GM13977 (cell line): ENCODE results near the gene CEMIP.

Experiments
- DNase-seq: peaks from one replicate; pipeline ENCODE4 v3.0.0; 2012; ENCODE audit warnings: low spot score
- CTCF ChIP-seq: IDR thresholded peaks from 2 replicates; pipeline ENCODE4 v1.5.1; 2012; ENCODE audit warnings: mild to moderate bottlenecking, control low read depth; ENCODE audit not compliant: insufficient read depth; ENCODE audit errors: extremely low read depth, missing control alignments
- in situ Hi-C: fragments of 300-500 bp; cut with MboI; formaldehyde crosslinking; loops from one replicate; pipeline ENCODE4 v1.12.0; 2022; ENCODE audit warnings: low sequenced_read_pairs, low pct_unique_long_range_greater_than_20kb, mixed read lengths, inconsistent platforms; ENCODE audit not compliant: unreplicated experiment

The CEMIP gene

GRCh38 chr15:80912673-80913072 lies 133.5 kb downstream of the CEMIP start:
- TF ChIP-seq CTCF: no peak
- no peak for DNase-seq
- in situ Hi-C loops: no loop called here

GRCh38 chr15:80913541-80913940 lies 134.4 kb downstream of the CEMIP start:
- no peak for TF ChIP-seq CTCF
- no peak for DNase-seq
- in situ Hi-C loops: no loop called here

GRCh38 chr15:80915472-80915871 lies 136.3 kb downstream of the CEMIP start:
- no peak for DNase-seq
- in situ Hi-C loops: no loop called here
- TF ChIP-seq CTCF: no peak

- no peak for TF ChIP-seq CTCF
- no peak for DNase-seq
- in situ Hi-C loops: no loop called here
Observed at GRCh38 chr15:80916056-80916455, 136.9 kb downstream of the CEMIP start.

GRCh38 chr15:80918196-80918783 lies 139.1 kb downstream of the CEMIP start:
- no peak for DNase-seq
- in situ Hi-C loops: no loop called here
- no peak for TF ChIP-seq CTCF

- peak; percentile 43 for DNase-seq
- in situ Hi-C loops: no loop called here
- TF ChIP-seq CTCF: no peak
Observed at GRCh38 chr15:80920271-80920699, 141.1 kb downstream of the CEMIP start.
